SK-N-SH treated with all-trans-retinoic acid at 6 μM for 48 hours (cell line): ENCODE measurements around the gene KLHL14.

Experiments
- ARNTL ChIP-seq: fragments of 450-650 bp; formaldehyde crosslinking; IDR thresholded peaks from 2 replicates; pipeline ENCODE4 v1.5.0; 2020; ENCODE audit warnings: low read depth, mild to moderate bottlenecking, moderate library complexity, borderline replicate concordance
- CREB5 ChIP-seq: fragments of 250-450 bp; sonication (Bioruptor Pico); IDR thresholded peaks from 2 replicates; pipeline ENCODE4 v1.5.1; 2020; ENCODE audit warnings: low read depth, mild to moderate bottlenecking, moderate library complexity
- GLIS3 ChIP-seq: fragments of 250-450 bp; sonication (Bioruptor Pico); IDR thresholded peaks from 2 replicates; pipeline ENCODE4 v1.5.0; 2020; ENCODE audit warnings: mild to moderate bottlenecking, moderate library complexity
- OSR1 ChIP-seq: fragments of 250-450 bp; sonication (Bioruptor Pico); IDR thresholded peaks from 2 replicates; pipeline ENCODE4 v1.8.0; 2022; ENCODE audit warnings: moderate library complexity, mild to moderate bottlenecking, inconsistent platforms
- PATZ1 ChIP-seq: fragments of 250-450 bp; sonication (Bioruptor Pico); IDR thresholded peaks from 2 replicates; pipeline ENCODE4 v1.8.0; 2020; ENCODE audit warnings: mild to moderate bottlenecking, moderate library complexity, borderline replicate concordance
- PPARA ChIP-seq: fragments of 250-450 bp; sonication (Bioruptor Pico); IDR thresholded peaks from 2 replicates; pipeline ENCODE4 v1.5.0; 2020; ENCODE audit warnings: mild to moderate bottlenecking, borderline replicate concordance
- RARB ChIP-seq: fragments of 250-450 bp; sonication (Bioruptor Pico); IDR thresholded peaks from 2 replicates; pipeline ENCODE4 v1.8.0; 2021; ENCODE audit warnings: mild to moderate bottlenecking, moderate library complexity
- TCF4 ChIP-seq: fragments of 250-450 bp; sonication (Bioruptor Pico); IDR thresholded peaks from 2 replicates; pipeline ENCODE4 v1.8.0; 2021; ENCODE audit warnings: mild to moderate bottlenecking, moderate library complexity, borderline replicate concordance
- TOX ChIP-seq: fragments of 250-450 bp; sonication (Bioruptor Pico); IDR thresholded peaks from 2 replicates; pipeline ENCODE4 v1.8.0; 2021; ENCODE audit warnings: mild to moderate bottlenecking, moderate library complexity, borderline replicate concordance
- ZC3H10 ChIP-seq: fragments of 250-450 bp; sonication (Bioruptor Pico); IDR thresholded peaks from 2 replicates; pipeline ENCODE4 v1.5.1; 2021; ENCODE audit warnings: mild to moderate bottlenecking, moderate library complexity
- ZFP3 ChIP-seq: fragments of 250-450 bp; sonication (Bioruptor Pico); IDR thresholded peaks from 2 replicates; pipeline ENCODE4 v1.5.0; 2020; ENCODE audit warnings: mild to moderate bottlenecking, moderate library complexity
- ZFP30 ChIP-seq: fragments of 450-650 bp; formaldehyde crosslinking; IDR thresholded peaks from 2 replicates; pipeline ENCODE4 v1.5.0; 2022; ENCODE audit warnings: mild to moderate bottlenecking, moderate library complexity
- ZNF70 ChIP-seq: fragments of 450-650 bp; formaldehyde crosslinking; IDR thresholded peaks from 2 replicates; pipeline ENCODE4 v1.5.0; 2020; ENCODE audit warnings: mild to moderate bottlenecking, moderate library complexity
- TF ChIP-seq, protein P1 (sequence below): fragments of 250-450 bp; sonication (Bioruptor Pico); IDR thresholded peaks from 2 replicates; pipeline ENCODE4 v1.5.1; 2021; ENCODE audit warnings: mild to moderate bottlenecking, moderate library complexity

GRCh38 chr18:32670727-32671126, 102.1 kb downstream of the KLHL14 start:
- TF ChIP-seq, protein P1, sequence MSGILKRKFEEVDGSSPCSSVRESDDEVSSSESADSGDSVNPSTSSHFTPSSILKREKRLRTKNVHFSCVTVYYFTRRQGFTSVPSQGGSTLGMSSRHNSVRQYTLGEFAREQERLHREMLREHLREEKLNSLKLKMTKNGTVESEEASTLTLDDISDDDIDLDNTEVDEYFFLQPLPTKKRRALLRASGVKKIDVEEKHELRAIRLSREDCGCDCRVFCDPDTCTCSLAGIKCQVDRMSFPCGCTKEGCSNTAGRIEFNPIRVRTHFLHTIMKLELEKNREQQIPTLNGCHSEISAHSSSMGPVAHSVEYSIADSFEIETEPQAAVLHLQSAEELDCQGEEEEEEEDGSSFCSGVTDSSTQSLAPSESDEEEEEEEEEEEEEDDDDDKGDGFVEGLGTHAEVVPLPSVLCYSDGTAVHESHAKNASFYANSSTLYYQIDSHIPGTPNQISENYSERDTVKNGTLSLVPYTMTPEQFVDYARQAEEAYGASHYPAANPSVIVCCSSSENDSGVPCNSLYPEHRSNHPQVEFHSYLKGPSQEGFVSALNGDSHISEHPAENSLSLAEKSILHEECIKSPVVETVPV, result no peak
- no peak for TF ChIP-seq ZFP3 (CRISPR knock-in tag)
- TF ChIP-seq ARNTL (CRISPR knock-in tag), result no peak
- TF ChIP-seq ZFP30 (CRISPR knock-in tag), result no peak
- no peak for TF ChIP-seq RARB (CRISPR knock-in tag)
- no peak for TF ChIP-seq ZC3H10
- TF ChIP-seq GLIS3 (CRISPR knock-in tag), result no peak
- no peak for TF ChIP-seq PATZ1 (CRISPR knock-in tag)
- no peak for TF ChIP-seq CREB5 (CRISPR knock-in tag)
- no peak for TF ChIP-seq TCF4 (CRISPR knock-in tag)
- TF ChIP-seq OSR1, result no peak
- TF ChIP-seq PPARA (CRISPR knock-in tag), result no peak
- no peak for TF ChIP-seq ZNF70 (CRISPR knock-in tag)
- TF ChIP-seq TOX (CRISPR knock-in tag), result no peak
